RWPE2 (cell line): ENCODE results near the gene AP4E1.

ENCODE experiments used
- ATAC-seq: fragments of 200-7000 bp; cut with Tn5 transposase; 3 replicates; pipeline ENCODE4 v1.9.1; 2021; ENCODE audit warnings: low read depth
- DNase-seq: peaks from one replicate; pipeline ENCODE4 v3.0.0-alpha.2; 2020; ENCODE audit warnings: low spot score
- H3K27ac ChIP-seq: fragments of 450-650 bp; 2 replicates; pipeline ENCODE4 v1.5.1; 2017; ENCODE audit warnings: mild to moderate bottlenecking; ENCODE audit not compliant: poor library complexity, severe bottlenecking
- H3K27me3 ChIP-seq: fragments of 250-450 bp; sonication (Bioruptor Pico); 2 replicates; pipeline ENCODE4 v1.5.1; 2021; ENCODE audit warnings: mild to moderate bottlenecking, moderate library complexity; ENCODE audit not compliant: insufficient read depth, poor library complexity, severe bottlenecking
- H3K36me3 ChIP-seq: fragments of 250-450 bp; sonication (Bioruptor Pico); 2 replicates; pipeline ENCODE4 v1.5.1; 2020; ENCODE audit warnings: low read depth, mild to moderate bottlenecking, moderate library complexity
- H3K4me1 ChIP-seq: fragments of 250-450 bp; sonication (Bioruptor Pico); 2 replicates; pipeline ENCODE4 v1.5.1; 2021; ENCODE audit warnings: mild to moderate bottlenecking, moderate library complexity; ENCODE audit not compliant: insufficient read depth, poor library complexity, severe bottlenecking
- H3K4me3 ChIP-seq: fragments of 250-450 bp; sonication (Bioruptor Pico); 2 replicates; pipeline ENCODE4 v1.5.1; 2021; ENCODE audit warnings: mild to moderate bottlenecking, moderate library complexity; ENCODE audit not compliant: severe bottlenecking
- H3K9me3 ChIP-seq: fragments of 250-450 bp; sonication (Bioruptor Pico); 2 replicates; pipeline ENCODE4 v1.5.1; 2021; ENCODE audit warnings: mild to moderate bottlenecking, moderate library complexity; ENCODE audit not compliant: severe bottlenecking
- TF ChIP-seq, protein P1 (sequence below): fragments of 450-650 bp; IDR thresholded peaks from one replicate; pipeline ENCODE4 v1.5.1; 2017; ENCODE audit warnings: mild to moderate bottlenecking, moderate library complexity; ENCODE audit not compliant: poor library complexity, severe bottlenecking

The AP4E1 gene

DNA sequence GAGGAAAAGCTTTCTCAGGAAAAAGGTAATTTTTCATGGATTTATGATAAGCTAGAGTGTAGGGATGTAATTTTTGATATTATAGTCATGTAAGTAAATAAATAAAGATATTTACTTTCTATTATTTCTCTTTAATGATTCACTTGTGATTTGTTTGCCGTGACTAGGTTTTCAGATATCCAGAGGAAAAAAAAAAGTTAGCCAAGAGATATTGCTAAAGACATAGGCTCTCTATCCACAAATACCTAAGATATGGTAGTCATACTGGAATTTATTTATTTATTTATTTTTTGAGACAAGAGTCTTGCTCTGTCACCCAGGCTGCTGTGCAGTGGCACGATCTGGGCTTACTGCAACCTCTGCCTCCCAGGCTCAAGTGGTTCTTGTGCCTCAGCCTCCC is 59.9 kb downstream of the AP4E1 start:
- Histone ChIP-seq H3K4me3 (no peak overlapping the region), H3K36me3 (peaks cover 87% of the 10 kb centered on the region), H3K27me3 (no peaks in the 10 kb centered on the region), H3K27ac (no peak overlapping the region), H3K9me3 (peaks cover 26% of the 10 kb centered on the region), H3K4me1 (no peaks in the 10 kb centered on the region)
- ATAC-seq (no peak; the same call in 1 of the 3 replicates), DNase-seq (no peak)
- TF ChIP-seq, protein P1, sequence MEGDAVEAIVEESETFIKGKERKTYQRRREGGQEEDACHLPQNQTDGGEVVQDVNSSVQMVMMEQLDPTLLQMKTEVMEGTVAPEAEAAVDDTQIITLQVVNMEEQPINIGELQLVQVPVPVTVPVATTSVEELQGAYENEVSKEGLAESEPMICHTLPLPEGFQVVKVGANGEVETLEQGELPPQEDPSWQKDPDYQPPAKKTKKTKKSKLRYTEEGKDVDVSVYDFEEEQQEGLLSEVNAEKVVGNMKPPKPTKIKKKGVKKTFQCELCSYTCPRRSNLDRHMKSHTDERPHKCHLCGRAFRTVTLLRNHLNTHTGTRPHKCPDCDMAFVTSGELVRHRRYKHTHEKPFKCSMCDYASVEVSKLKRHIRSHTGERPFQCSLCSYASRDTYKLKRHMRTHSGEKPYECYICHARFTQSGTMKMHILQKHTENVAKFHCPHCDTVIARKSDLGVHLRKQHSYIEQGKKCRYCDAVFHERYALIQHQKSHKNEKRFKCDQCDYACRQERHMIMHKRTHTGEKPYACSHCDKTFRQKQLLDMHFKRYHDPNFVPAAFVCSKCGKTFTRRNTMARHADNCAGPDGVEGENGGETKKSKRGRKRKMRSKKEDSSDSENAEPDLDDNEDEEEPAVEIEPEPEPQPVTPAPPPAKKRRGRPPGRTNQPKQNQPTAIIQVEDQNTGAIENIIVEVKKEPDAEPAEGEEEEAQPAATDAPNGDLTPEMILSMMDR, result no peak

DNA sequence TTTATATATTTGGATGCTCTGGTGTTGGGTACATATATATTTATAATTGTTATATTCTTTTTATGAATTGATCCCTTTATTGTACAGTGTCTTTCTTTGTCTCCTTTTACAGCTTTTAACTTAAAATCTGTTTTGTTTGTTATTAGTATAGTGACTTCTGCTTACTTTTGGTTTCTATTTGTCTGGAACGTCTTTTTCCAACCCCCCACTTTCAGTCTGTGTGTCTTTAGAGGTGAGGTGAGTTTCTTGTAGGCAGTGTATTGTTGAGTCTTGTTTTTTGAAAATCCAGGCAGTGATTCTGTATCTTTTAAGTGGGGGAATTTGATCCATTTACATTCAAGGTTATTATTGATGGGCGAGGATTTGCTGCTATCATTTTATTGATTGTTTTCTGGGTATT is 62.0 kb downstream of the AP4E1 start:
- ATAC-seq (no peak), DNase-seq (no peak)
- peaks cover 85% of the 10 kb centered on the region for H3K36me3 ChIP-seq

GRCh38 chr15:50971115-50971514 is 62.6 kb downstream of the AP4E1 start:
- no peaks in the 10 kb centered on the region for H3K27me3 ChIP-seq
- TF ChIP-seq, protein P1, result no peak
- peaks cover 81% of the 10 kb centered on the region for H3K36me3 ChIP-seq
- H3K4me1 ChIP-seq, result no peaks in the 10 kb centered on the region
- peaks cover 15% of the 10 kb centered on the region for H3K9me3 ChIP-seq
- no peak for DNase-seq
- no peak overlapping the region for H3K4me3 ChIP-seq
- no peak for ATAC-seq
- H3K27ac ChIP-seq, result no peak overlapping the region

More for the DNA sequence above, 62.0 kb downstream of the AP4E1 start:
- Histone ChIP-seq H3K27me3 (no peaks in the 10 kb centered on the region), H3K9me3 (peaks cover 15% of the 10 kb centered on the region), H3K4me3 (no peak overlapping the region), H3K27ac (no peak overlapping the region), H3K4me1 (no peaks in the 10 kb centered on the region)
- TF ChIP-seq, protein P1, result no peak

- no peaks in the 10 kb centered on the region for H3K4me1 ChIP-seq
- H3K27me3 ChIP-seq, result no peaks in the 10 kb centered on the region
- H3K9me3 ChIP-seq, result peaks cover 15% of the 10 kb centered on the region
- H3K4me3 ChIP-seq, result no peak overlapping the region
- DNase-seq (no peak), ATAC-seq (no peak)
- peaks cover 84% of the 10 kb centered on the region for H3K36me3 ChIP-seq
- no peak overlapping the region for H3K27ac ChIP-seq
- TF ChIP-seq, protein P1, result no peak
Observed at GRCh38 chr15:50971542-50971941, 63.1 kb downstream of the AP4E1 start.

GRCh38 chr15:50973605-50974004 is 65.1 kb downstream of the AP4E1 start:
- DNase-seq, result no peak
- no peak for ATAC-seq
- H3K27ac ChIP-seq, result no peak overlapping the region

More at GRCh38 chr15:50973605-50974004, 65.1 kb downstream of the AP4E1 start:
- H3K36me3 ChIP-seq, result peaks cover 75% of the 10 kb centered on the region
- no peaks in the 10 kb centered on the region for H3K4me1 ChIP-seq
- no peak overlapping the region for H3K4me3 ChIP-seq
- H3K9me3 ChIP-seq, result peaks cover 15% of the 10 kb centered on the region
- no peaks in the 10 kb centered on the region for H3K27me3 ChIP-seq
- TF ChIP-seq, protein P1, result no peak
